H4 (cell line): ENCODE data around the gene THTPA. TPM values are rescaled to one million over a fixed set of nuclear protein-coding genes. Genes with fewer than 3 reads are reported as not detected.
"Not testable (repeated sequence)": the region's sequence is repeated elsewhere in the genome, so short reads cannot be mapped to it uniquely, and the experiment has no call there.

Source experiments
- DNase-seq: peaks from one replicate; pipeline ENCODE4 v3.0.0-alpha.2; 2015; ENCODE audit warnings: low spot score
- total RNA-seq: library from RNA; depleted of rRNA; stranded (reverse); fragments of >200 nt; shearing (Covaris generic); gene quantifications from 2 replicates; pipeline ENCODE4 v1.2.3, GENCODE V29; 2014

Gene THTPA
- total RNA-seq, 1 experiment from 2014 or later = 11.8 TPM

GRCh38 chr14:23583761-23584526 is 27.9 kb downstream of the THTPA start:
- not testable (repeated sequence) for DNase-seq

- not testable (repeated sequence) for DNase-seq
Measured at GRCh38 chr14:23584527-23585203, 28.6 kb downstream of the THTPA start.

DNA sequence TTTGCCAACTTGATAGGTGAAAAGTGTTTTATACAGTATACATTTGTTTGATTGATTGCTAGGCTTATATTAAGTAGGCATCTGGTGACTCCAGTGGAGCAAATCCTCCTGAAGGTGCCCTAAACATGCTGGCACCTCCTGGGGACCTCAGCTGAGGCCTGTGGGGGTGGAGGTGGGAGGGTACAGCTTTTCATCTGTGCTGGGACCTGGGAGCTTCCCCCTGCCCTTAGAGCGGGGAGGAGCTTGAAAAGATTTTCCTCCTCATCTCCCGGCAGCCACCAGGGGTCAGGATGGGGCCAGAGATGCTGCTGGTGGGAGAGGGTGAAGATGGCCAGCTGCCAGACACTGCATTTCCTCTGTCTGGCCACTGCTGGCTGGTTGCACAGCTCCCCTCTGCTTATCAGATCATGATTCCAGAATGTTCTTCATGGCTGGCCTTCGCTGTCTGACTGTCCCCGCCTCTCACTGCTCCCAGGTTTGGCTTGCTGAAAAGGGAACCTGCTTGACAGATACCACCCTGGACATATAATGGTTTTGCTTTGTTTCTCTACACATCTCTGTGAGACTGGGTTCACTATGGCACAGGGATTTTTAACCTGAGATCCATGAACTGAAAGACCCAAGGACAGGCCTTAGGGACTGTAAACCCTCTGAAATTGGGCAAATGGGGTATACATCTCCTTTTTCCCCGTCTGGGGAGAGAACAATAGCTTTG is 33.0 kb downstream of the THTPA start:
- peak; percentile 89 for DNase-seq

DNA sequence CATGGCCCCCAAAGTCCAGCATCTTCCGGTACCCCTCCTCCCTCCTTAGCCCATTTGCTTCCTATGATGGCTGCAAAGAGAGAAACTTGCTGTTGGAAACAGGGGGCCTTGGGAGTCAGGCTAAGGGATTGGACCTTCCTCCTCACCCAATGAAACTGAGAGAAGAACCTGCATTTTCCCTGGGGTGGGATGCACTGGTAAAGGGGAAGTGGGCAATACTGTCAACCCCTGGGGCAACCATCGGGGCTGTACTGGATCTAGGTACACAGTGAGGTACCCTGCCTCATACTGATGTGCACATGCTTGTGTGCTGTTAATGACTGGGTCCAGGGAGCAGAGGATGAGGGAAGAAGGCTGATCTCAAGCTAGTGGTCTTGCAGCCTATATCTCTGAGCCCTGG is 33.5 kb downstream of the THTPA start:
- DNase-seq = no peak

DNA sequence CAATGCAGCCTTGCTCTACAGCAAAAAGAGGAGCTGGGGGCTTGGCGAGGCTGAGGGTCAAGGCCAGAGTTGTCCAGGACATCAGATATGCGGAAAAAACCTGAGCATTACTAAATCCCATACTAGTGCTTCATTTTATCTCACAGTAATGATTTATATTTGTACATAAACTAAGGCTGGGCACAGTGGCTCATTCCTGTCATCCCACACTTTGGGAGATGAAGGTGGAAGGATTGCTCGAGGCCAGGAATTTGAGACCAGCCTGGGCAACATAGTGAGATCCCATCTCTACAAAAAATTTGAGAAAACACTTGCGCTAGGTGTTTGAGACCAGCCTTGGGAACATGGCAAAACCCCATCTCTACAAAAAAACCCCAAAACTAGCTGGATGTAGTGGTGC is 34.1 kb downstream of the THTPA start:
- no peak for DNase-seq

DNA sequence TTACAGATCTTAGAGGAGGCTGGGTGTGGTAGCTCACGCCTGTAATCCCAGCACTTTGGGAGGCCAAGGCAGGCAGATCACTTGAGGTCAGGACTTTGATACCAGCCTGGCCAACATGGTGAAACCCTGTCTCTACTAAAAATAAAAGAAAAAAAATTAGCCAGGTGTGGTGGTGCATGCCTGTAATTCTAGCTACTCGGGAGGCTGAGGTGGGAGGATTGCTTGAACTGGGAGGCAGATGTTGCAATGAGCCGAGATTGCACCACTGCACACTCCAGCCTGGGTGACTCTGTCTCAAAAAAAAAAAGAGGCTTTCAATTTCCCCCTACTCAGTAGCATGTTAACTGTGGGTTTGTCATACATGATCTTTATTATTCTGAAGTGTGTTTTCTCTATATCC is 38.1 kb downstream of the THTPA start:
- DNase-seq = not testable (repeated sequence)

- no peak for DNase-seq
Measured at GRCh38 chr14:23600322-23600707, 44.2 kb downstream of the THTPA start.

GRCh38 chr14:23600806-23601205 is 44.7 kb downstream of the THTPA start:
- DNase-seq = no peak

GRCh38 chr14:23601424-23601823 is 45.4 kb downstream of the THTPA start:
- no peak for DNase-seq

DNA sequence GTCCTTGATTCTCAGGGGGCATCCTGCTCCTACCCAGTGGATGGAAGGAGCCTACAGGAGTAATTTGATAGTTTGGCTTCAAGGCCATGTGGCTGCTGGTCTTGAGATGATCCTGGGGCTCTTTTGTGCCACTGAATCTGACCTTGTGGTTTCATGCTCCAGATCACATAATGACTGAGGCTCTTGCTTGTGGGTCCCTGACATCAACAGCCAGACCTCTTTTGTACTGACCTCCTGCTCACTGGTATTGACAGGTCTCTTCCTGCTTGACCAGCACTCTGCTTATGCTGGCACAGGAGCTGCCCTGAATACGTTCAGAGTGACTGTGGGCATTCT is 45.7 kb downstream of the THTPA start:
- no peak for DNase-seq

DNA sequence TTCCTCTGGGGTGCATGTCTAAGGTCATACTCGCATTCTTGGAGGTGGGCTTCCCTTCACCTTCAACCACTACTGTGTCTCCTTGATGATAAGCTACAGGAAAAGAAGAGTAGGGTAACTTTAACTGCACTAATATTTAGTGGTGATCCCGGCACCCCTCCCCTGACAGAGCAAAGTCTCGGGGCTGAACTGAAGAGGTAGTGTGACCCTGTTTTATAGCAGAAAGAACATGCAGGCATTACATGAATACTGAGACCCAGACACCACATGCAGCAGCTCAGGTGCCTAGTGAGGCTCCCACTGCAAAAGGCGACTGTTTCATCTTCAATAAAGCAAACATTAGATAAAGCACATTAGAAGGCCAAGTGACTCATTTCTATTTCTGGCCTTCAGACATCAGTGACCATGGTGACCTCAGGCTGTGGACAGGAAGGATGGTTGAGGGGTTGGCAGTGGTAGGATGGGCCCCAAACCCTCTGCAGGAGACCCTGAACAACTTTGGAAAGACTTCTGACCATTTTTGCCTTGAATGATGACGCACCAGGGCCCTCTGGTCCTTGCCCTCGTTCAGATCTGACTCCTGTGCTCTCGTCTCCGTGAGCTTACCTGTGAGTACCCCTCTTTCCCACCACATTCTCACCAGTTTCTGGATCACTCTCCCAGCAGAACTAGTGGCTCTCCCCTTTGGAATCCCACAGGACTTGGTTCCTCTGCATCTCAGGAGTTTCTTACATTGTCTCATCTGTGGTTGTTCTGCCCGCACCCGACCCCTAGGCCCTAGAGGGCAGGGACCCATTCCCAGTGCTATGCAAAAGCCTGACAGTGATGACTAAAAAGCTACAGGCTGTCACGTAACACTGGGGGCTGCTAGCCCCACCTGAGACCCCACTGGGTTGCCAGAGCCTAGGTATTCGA is 46.4 kb downstream of the THTPA start:
- no peak for DNase-seq

GRCh38 chr14:23603103-23603502 is 47.0 kb downstream of the THTPA start:
- no peak for DNase-seq

- DNase-seq = no peak
Measured at GRCh38 chr14:23604148-23604547, 48.1 kb downstream of the THTPA start.

- DNase-seq = no peak
Measured at GRCh38 chr14:23604675-23605170, 48.7 kb downstream of the THTPA start.

DNA sequence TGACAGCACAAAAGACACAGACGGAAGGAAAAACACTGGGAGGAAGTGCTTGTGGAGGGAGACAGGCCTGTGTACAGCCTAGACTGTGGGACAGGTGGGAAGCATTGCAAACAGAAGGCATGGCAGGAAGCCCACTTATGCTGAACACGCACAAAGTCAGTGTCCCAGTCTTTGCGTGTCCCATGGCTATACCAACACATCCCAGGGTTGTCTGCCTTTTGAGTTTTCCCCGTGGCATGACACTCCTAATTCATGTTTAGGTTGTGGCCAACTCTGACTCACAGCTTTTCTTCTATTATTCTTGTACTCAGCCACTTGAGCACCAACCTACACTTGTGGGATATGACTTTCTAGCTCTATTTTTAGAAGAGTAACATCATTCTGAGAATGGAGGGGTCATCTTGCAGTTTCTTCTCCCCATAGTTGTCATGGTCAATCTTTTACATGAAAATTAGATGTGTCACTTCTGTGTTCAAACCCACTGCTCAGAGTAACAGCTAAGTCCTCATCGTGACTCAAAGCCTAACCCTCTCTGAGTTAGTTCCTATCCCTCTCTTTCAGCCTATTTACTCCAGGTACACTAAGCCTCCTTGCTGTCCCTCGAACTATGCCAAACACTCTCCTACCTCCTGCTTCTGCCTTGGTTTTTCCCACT is 50.0 kb downstream of the THTPA start:
- peak; percentile 17 for DNase-seq

- DNase-seq = no peak
Measured at GRCh38 chr14:23608454-23608853, 52.4 kb downstream of the THTPA start.

DNA sequence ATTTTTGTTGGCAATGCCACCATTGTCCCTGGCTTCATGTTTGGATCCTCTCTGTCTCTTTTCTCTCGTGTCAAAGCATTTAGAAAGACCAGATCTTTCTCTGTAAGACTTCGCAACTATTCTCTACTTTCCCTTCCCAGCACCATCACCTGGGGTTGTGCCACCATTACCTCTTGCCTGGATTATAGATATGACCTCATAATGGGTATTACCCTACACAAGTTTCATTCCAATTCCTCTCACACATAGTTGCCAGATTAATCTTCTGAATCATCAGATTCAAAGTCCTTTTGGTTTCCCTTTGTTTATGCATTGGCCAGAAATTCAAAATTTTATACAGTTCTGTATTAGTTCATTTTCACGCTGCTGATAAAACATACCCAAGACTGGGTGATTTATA is 52.9 kb downstream of the THTPA start:
- DNase-seq = no peak

DNA sequence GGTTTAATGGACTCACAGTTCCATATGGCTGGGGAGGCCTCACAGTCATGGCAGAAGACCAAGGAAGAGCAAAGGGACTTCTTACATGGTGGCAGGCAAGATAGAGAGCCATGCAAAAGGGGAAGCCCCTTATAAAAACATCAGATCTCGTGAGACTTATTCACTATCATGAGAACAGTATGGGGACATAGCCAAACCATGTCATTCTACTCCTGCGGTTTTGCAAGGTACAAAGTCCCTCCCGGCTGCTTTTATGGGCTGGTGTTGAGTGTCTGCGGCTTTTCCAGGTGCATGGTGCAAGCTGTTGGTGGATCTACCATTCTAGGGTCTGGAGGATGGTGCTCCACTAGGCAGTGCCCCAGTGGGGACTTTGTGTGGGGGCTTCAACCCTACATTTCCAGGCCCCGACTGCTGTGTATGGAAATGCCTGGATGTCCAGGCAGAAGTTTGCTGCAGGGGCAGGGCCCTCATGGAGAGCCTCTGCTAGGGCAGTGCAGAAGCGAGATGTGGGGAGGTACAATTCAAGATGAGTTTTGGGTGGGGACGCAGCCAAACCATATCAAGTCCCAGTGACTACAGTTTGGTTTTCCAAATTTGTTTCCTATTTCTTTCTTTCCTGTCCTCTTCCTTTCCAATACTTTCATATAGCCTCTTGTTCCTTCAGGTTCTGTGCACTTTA is 53.5 kb downstream of the THTPA start:
- not testable (repeated sequence) for DNase-seq
